Measurements from ENCODE around the gene ZP4.
A peak's percentile ranks its signal among the peaks of the same experiment; 100 is the strongest.

ZP4 gene

GRCh38 chr1:237875291-237875690 lies 15.4 kb downstream of the ZP4 start:
- DNase-seq: no peak
- H3K27ac Mint-ChIP-seq: no peak overlapping the region
- no peak overlapping the region for H3K4me3 Mint-ChIP-seq
- no peaks in the 10 kb centered on the region for H3K9me3 Mint-ChIP-seq
- peaks cover 11% of the 10 kb centered on the region for H3K27me3 Mint-ChIP-seq (ENCODE audit: low read depth, poor library complexity)
- H3K4me1 Mint-ChIP-seq: peaks cover 19% of the 10 kb centered on the region
- no peak for TF ChIP-seq CTCF (IDR thresholded peaks at IDR 0.05)
- H3K36me3 Mint-ChIP-seq (ENCODE audit: low read depth): no peaks in the 10 kb centered on the region

GRCh38 chr1:237873487-237874211 lies 17.1 kb downstream of the ZP4 start:
- TF ChIP-seq CTCF (IDR thresholded peaks at IDR 0.05): no peak
- peaks cover 19% of the 10 kb centered on the region for H3K4me1 Mint-ChIP-seq
- H3K4me3 Mint-ChIP-seq: no peak overlapping the region
- H3K27me3 Mint-ChIP-seq (ENCODE audit: low read depth, poor library complexity): peaks cover 8% of the 10 kb centered on the region
- H3K27ac Mint-ChIP-seq: no peak overlapping the region
- no peak for DNase-seq
- H3K9me3 Mint-ChIP-seq: no peaks in the 10 kb centered on the region
- no peaks in the 10 kb centered on the region for H3K36me3 Mint-ChIP-seq (ENCODE audit: low read depth)

GRCh38 chr1:237868817-237869600 lies 21.7 kb downstream of the ZP4 start:
- TF ChIP-seq CTCF (IDR thresholded peaks at IDR 0.05): no peak
- H3K27ac Mint-ChIP-seq: no peak overlapping the region
- H3K27me3 Mint-ChIP-seq (ENCODE audit: low read depth, poor library complexity): peaks cover 3% of the 10 kb centered on the region
- no peak for DNase-seq
- H3K4me3 Mint-ChIP-seq: no peak overlapping the region
- peaks cover 32% of the 10 kb centered on the region for H3K4me1 Mint-ChIP-seq
- no peaks in the 10 kb centered on the region for H3K36me3 Mint-ChIP-seq (ENCODE audit: low read depth)
- H3K9me3 Mint-ChIP-seq: no peaks in the 10 kb centered on the region

- Mint-ChIP-seq H3K36me3 (ENCODE audit: low read depth) (no peaks in the 10 kb centered on the region), H3K27me3 (ENCODE audit: low read depth, poor library complexity) (peaks cover 3% of the 10 kb centered on the region), H3K27ac (no peak overlapping the region), H3K4me1 (peaks cover 19% of the 10 kb centered on the region), H3K9me3 (no peaks in the 10 kb centered on the region), H3K4me3 (no peak overlapping the region)
- DNase-seq: no peak
- no peak for TF ChIP-seq CTCF (IDR thresholded peaks at IDR 0.05)
Measured at GRCh38 chr1:237867380-237867888, 23.3 kb downstream of the ZP4 start.

GRCh38 chr1:237864338-237865244 lies 26.1 kb downstream of the ZP4 start:
- DNase-seq: peak; percentile 84
- Mint-ChIP-seq H3K27ac (no peak overlapping the region), H3K36me3 (ENCODE audit: low read depth) (no peaks in the 10 kb centered on the region), H3K9me3 (no peaks in the 10 kb centered on the region), H3K4me1 (peaks cover 15% of the 10 kb centered on the region), H3K27me3 (ENCODE audit: low read depth, poor library complexity) (peaks cover 3% of the 10 kb centered on the region), H3K4me3 (no peak overlapping the region)
- TF ChIP-seq CTCF (IDR thresholded peaks at IDR 0.05): peak; percentile 96
